D721Med (cell line): Measurements from ENCODE around the gene RTF1.

Source experiments
- DNase-seq: peaks from one replicate; pipeline ENCODE4 v3.0.0; 2011; ENCODE audit warnings: low spot score; ENCODE audit not compliant: insufficient read length
- FAIRE-seq: peaks from 2 replicates; lab custom pipeline; 2011; peaks lifted over from hg19 to GRCh38; lab: Jason Lieb, UNC
- CTCF ChIP-seq: IDR thresholded peaks from 2 replicates; pipeline ENCODE4 v1.5.1; 2012; ENCODE audit warnings: mild to moderate bottlenecking, control low read depth; ENCODE audit not compliant: insufficient read depth; ENCODE audit errors: missing control alignments

The RTF1 gene

DNA sequence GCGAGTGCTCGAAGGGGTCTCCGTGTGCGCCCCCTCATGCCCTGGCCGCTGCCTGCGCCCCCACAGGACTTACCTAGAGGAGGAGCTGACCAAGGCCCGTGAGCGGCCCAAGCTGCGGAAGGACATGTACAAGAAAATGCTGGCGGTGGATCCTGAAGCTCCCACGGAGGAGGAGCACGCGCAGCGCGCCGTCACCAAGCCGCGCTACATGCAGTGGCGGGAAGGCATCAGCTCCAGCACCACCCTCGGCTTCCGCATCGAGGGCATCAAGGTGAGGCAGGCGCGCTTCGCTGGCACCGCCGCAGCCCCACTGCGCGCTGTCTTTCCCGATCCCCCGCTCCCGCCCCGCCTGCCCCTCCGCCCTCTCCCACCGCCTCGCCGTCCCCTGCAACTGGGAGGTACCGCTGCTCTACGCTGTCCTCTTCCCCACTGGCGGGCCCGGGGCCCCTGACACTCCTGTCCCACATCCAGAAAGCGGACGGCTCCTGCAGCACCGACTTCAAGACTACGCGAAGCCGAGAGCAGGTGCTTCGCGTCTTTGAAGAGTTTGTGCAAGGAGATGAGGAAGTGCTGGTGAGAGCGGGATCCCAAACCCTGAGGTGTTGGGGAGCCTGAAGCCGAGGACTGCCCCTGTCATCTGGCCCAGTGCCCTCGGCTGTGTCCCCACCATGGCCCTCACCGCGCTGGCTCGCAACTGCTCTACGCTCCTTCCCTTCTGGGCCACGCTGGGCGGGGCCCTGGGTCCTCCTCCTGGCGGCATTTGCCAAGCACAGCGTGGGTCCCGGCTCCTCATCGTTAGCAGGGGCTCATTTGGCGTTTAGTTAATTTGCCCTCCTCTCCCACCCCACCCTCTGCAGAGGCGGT, 85.3 kb downstream of the RTF1 start:
- no peak for DNase-seq
- no peak for FAIRE-seq
- no peak for TF ChIP-seq CTCF

- DNase-seq, result no peak
- TF ChIP-seq CTCF, result no peak
- FAIRE-seq, result no peak
These were observed 86.1 kb downstream of the RTF1 start for GRCh38 chr15:41502795-41503668.

DNA sequence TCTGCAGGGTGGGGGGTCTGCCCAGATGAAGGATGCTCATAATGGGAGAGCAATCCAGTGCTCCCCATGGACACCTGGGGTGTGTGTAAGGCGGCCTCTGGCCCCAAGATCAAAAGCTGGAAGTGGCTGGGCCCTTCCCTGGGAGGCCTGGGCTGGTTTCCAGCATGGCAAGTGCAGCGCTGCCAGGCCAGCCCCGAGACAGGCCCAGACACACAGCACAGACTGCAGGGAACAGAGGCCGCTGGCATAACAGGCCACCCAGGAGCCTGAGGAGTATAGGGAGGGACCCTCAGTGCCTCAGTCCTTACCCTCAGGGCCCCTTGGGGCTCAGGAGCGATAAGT, 86.7 kb downstream of the RTF1 start:
- no peak for DNase-seq

DNA sequence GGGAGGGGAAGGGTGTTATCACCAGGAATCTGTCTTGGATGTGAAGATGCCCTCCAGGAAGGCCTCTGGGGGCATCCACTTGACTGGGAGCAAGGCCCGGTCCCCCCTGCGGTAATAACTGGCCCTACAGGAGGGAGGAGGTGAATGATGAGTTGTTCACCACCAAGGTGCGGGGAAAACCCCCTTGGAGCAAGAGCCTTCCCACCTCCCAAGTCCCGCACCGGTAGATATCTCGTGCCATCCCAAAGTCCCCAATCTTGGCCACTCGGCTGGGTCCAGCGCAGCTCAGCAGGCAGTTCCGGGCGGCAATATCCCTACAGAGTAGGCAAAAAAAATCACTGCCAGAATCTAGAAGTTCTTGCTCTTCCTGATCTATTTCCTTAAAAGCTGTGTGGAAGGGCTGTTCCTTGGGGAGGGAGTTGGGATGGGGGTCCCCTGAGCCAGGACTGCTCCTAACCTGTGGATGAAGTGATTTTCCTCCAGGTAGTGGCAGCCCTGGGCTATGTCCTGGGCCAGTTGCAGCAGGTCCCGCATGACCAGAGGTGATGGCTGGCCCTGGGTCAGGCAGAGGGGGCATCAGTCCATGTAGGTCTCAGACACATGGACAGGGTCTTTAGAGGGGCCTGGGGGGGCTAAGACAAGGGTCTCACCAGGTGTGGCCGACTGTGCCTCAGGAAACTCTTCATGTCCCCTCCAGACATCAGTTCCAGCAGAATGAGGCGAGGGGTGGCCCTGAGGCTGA, 88.0 kb downstream of the RTF1 start:
- DNase-seq, result no peak
- TF ChIP-seq CTCF, result no peak
- FAIRE-seq, result no peak

More for the DNA sequence above, 86.7 kb downstream of the RTF1 start:
- no peak for FAIRE-seq
- no peak for TF ChIP-seq CTCF

DNA sequence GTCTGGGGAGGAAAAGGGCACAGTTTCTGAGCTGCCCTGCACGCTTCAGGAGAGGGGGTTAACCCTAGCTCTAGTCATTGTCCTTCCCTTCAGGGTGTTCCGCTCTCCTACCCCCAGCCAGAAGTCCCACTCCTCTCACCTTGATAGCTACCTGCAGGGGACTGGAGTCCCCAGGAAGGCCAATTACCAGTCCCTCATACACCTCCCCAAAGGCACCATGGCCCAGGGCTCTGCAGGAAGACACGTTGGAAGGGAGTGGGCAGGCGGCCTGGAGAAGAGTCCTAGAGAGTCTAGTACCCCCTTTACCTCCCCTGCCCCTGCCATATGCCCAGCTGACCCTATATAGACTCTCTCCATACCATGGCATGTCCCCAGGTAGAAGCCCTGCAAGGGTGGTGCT, 88.9 kb downstream of the RTF1 start:
- TF ChIP-seq CTCF, result no peak
- DNase-seq (no peak), FAIRE-seq (no peak)

DNA sequence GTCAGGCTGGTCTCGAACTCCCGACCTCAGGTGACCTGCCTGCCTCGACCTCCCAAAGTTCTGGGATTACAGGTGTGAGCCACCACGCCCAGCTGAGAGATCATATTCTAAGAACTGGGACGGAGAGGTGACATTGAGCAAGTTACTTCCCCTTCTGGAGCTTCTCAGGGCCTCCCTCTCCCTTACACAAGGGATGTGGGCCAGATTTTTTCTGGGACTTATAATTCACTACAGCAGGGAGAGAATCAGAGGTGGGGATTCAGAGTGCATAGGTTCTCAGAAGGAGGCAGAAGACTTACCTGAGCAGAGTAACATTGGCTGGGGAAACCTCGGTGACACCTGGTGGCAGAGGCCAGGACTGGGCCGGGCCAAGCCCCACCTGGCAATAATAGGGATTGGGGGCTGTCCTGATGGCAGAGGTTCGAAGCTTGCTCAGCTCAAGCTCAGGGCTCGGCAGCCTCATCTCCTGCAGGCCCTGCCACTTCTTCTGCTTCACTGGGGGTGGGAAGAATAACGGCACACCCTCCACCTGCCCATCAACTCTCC, 90.0 kb downstream of the RTF1 start:
- TF ChIP-seq CTCF, result no peak
- DNase-seq (no peak), FAIRE-seq (no peak)
